ENCODE results near the gene AGAP9.
"Not testable (repeated sequence)": the region's sequence is repeated elsewhere in the genome, so short reads cannot be mapped to it uniquely, and the experiment has no call there.

Gene AGAP9

DNA sequence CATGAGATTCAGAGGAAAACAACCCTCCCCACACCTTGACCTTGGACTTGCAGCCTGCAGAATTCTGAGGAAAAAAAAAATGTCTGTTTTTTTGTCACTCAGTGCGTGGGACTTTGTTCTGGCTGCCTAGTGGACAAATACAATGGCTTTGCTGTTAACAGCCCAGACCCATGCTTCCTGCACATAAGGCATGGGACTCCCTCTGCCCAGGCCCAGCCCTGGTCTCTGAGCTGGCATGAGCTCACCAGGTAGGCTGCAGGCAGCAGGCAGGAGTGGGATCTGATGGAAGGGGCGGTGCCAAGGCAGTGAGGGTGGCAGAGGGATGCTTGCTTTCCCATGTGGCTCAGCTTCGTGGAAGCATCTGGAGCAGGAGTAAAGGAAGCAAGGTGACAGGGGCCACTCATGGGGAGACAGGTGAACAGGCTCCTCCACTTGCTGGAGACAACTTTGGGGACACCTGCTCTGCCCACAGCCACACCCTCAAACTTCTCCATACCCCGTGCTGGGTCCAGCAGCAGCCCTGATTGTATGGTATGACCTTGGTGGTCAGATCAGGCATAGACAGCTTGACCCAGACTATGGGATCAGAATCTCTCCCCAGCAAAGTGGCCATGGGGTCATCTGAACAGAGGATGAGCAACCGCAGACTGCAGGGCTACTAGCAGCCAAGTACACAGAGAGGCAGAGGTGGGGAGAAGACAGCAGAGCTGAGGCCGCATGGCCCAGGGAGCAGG lies 66.5 kb downstream of the AGAP9 start:
- no peak for DNase-seq (ENCODE audit: low spot score)

DNA sequence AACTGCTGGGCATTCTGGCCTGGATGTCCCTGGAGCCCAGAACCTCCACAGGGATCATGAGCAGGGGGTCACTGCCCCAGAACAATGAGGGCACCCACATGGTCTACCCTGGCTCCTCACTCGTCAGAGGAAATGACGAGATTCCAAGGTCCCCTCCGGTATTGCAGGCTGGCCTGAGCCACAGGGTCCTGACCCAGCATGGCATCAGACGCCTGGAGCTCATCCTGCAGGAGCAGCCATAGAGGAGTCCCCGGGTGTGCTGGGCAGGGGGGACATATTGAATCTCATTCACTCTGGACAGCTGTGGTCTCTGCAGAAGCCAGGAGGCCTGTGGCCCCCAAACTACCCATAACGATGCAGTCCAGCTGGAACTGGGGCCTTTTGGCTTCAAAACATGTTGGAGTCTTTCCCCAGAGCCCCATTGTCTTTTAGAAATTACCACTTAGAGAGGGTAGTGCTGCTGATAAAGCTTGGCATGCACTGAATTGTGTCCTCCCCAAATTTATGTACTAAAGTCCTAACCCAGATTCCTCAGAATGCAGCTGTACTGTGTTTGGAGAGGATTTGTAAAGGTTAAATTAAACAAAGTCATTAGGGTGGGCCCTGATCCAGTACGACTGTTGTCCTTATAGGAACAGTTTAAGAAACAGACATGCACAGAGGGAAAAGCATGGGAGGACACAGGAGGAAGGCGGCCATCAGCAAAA lies 67.2 kb downstream of the AGAP9 start:
- DNase-seq (ENCODE audit: low spot score), result no peak

DNA sequence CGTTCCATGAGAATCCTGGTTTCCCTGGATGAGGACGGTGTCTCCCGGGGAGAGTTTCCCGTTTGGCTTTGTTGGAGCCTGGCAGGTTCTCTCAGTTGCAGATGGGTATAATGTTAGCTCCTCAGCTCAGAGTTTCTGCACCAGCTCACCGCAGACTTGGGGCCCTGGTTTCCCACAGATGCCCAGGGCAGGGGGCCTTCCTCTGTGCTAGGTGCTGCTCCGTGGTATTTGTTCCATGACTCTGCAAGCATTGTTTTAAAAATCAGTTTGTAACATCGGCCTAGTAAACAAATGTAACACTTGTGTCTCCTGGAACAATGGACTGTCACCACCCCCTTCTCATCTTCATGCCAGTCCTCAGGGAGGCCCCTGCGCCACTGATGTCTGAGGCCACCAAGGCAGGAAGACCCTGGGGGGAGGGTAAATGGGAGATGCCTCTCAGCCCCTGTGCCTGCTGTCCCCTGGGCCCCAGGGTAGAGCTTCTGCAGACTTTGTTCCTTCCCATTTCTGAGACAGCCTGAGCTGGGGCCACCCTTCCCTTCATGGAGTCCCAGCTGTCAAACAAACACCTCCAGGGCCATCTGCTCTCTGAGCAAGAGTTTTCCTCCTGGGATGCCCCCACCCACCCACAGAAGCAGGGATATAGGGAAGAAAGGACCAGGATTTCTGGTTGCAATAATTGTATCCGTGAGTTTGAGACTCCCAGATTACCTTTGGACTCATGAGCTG lies 67.9 kb downstream of the AGAP9 start:
- not testable (repeated sequence) for DNase-seq (ENCODE audit: low spot score)

DNA sequence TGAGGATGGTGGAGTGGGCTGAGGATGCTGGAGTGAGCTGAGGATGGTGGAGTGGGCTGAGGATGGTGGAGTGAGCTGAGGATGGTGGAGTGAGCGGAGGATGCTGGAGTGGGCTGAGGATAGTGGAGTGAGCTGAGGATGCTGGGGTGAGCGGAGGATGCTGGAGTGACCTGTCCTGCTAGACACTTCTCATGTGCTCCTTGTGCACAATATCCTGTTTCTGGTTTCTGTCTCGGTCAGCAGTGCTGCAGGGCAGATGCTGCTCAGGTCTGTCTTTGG lies 68.7 kb downstream of the AGAP9 start:
- DNase-seq (ENCODE audit: low spot score), result no peak

DNA sequence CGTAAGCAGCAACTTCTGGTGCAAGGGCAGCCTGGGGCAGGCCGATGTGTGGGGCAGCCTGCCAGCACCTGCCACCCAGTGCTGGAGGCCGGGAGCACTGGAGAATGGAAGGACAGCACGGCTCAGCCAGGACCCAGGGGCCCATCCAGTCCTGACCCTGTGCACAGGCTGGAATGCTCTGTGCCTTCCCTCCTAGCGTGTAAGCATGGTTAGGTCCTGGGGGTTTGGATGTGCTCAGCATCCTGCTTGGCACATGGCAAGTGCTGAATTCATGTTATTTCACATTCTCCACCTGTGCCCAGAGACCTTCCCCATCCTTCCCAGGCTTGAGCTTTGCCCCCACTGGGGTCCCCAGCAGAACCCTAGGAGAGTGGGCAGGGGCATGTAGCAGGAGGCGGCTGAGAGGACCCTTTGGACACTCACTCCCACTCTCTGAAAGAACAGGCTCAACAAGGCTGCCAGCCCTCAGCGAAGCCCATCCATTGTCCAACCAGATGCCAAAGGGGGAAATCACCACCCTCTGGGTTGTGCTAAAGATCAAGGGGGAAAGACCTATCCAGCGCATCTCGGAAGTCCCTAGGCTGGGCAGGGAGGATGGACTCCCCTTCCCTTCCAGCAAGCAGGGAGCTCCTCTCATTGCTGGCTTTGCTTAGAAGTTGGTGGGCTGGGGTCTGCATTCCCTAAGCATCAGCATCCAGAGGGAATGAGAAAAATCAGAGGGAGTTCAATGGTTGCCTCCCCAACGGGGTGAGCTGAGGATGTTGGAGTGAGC lies 69.2 kb downstream of the AGAP9 start:
- no peak for DNase-seq (ENCODE audit: low spot score)

DNA sequence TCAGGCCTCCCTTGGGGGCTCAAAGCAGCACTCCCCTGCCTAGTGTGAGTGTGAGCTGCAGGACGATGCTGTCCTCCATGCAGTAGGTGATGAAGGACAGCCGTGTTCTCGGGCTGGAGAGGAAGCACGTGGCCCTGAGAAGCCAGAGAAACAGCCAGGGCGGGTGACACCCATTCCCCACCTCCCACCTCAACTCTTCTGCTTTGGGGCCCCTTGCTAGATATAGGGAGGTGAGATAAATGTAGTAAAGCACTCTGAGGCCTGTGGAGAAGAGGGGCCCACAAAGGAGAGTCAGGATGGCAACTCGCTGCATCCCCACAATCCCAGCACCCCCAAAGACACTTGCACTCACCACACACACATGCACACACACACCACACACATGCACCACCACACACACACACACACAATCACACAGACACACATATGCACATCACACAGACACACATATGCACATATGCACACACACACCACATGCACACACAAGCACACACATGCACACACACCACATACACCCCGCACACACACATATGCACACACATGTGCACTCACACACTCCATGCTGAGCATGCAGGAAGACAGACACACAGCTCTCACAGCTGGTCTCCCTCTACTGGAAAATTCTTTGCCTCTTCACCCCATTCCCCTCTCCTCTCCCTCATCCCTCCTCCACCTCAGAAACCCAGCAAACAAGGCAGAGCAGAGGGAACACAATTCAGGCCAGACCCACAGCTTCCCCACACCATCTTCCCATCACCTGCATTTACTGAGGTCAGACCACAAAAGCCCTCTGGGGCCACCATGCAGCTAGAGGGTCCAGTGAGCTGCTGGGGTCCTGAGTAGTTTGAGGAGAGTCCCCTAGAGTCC lies 70.1 kb downstream of the AGAP9 start:
- no peak for DNase-seq (ENCODE audit: low spot score)

DNA sequence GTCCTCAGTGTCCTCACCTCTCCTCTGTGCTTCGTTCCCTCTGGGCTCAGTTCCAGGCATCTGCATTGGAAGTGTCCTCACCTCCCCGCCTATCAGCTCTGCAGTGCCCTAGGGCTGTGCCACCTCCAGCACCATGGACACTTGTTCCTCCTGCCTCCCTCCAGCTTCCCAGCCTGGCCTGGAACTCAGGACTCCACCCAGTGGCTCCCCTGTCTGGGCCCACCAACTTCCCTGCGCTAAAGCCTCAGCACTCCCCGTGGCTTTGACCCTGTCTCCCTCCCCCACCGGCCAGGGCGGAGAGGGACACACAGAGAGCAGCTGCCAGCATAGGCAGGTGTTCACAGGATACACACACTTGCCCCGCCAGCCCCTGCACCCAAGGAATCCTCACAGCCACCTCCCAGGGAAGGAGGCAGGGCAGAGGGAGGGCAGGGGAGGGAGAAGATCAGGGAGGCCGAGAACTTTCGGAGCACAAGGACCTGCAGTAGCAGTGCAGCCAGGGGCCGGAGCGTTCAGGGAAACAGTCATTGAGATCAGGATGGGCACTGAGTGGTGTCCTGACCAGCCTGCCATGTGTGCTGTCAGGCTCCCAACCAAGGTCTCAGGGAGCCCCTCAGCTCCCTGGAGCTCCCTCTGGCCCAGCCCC lies 70.8 kb downstream of the AGAP9 start:
- DNase-seq (ENCODE audit: low spot score), result no peak

DNA sequence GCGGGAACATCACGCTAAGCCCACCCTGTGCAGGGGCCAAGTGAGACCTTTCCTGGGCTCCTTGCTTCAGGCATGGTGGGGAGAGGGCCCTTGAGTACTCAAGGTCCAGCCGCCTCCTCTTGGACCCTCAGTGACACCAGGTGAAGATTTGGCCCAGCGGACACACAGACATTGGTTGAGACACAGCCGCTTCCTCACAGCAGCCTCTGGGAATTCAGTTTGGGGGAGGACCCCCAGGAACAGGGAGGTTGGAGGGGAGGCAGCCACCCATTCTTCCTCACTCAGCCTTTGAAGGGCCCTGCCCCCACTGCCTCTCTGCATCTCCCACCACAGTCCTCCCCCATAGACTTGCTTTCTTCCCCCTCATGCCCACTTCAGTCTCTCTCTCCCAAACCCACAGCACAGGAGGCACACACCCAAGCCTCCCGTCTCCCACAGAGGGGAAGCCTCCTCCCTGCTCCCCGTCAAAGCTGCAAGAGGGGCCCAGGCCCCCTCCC lies 71.4 kb downstream of the AGAP9 start:
- DNase-seq (ENCODE audit: low spot score), result no peak
